GM23338 (cell line): ENCODE data around the gene PCDHGA7. TPM values are rescaled to one million over a fixed set of nuclear protein-coding genes. Genes with fewer than 3 reads are reported as not detected.

Source experiments
- ATAC-seq: fragments of 200-7000 bp; cut with Tn5 transposase; 3 replicates; pipeline ENCODE4 v1.9.1; 2020
- DNase-seq: peaks from one replicate; pipeline ENCODE4 v3.0.0-alpha.2; 2015; ENCODE audit warnings: low spot score
- H2AFZ ChIP-seq: fragments of 200-600 bp; sonication (generic); 2 replicates; pipeline ENCODE4 v1.8.0; 2016; ENCODE audit warnings: antibody characterized with exemption, mild to moderate bottlenecking, moderate library complexity
- H3F3A ChIP-seq: fragments of 200-600 bp; sonication (generic); replicated peaks from 2 replicates; pipeline ENCODE4 v1.8.0; 2017; ENCODE audit warnings: antibody characterized with exemption, mixed run types, low read depth
- H3K27ac ChIP-seq: fragments of 200-600 bp; sonication (generic); 2 replicates; pipeline ENCODE4 v1.6.1; 2016; ENCODE audit warnings: low read depth
- H3K27me3 ChIP-seq: fragments of 200-600 bp; sonication (generic); 2 replicates; pipeline ENCODE4 v1.8.0; 2016; ENCODE audit warnings: mild to moderate bottlenecking, mixed run types, moderate library complexity; ENCODE audit not compliant: insufficient read depth
- H3K36me3 ChIP-seq: fragments of 200-600 bp; sonication (generic); 2 replicates; pipeline ENCODE4 v1.8.0; 2016; ENCODE audit warnings: mild to moderate bottlenecking; ENCODE audit not compliant: insufficient read depth
- H3K4me1 ChIP-seq: fragments of 200-600 bp; sonication (generic); 2 replicates; pipeline ENCODE4 v1.8.0; 2016; ENCODE audit warnings: mild to moderate bottlenecking, moderate library complexity; ENCODE audit not compliant: insufficient read depth
- H3K4me2 ChIP-seq: fragments of 200-600 bp; sonication (generic); 2 replicates; pipeline ENCODE4 v1.7.1; 2017; ENCODE audit warnings: mixed run types
- H3K4me3 ChIP-seq: fragments of 200-600 bp; sonication (generic); 2 replicates; pipeline ENCODE4 v1.6.1; 2016; ENCODE audit warnings: mixed run types
- H3K79me2 ChIP-seq: fragments of 200-600 bp; sonication (generic); replicated peaks from 2 replicates; pipeline ENCODE4 v1.8.0; 2017; ENCODE audit warnings: mild to moderate bottlenecking; ENCODE audit not compliant: insufficient read depth
- H3K9me2 ChIP-seq: fragments of 200-600 bp; sonication (generic); 2 replicates; pipeline ENCODE4 v1.8.0; 2017; ENCODE audit not compliant: insufficient read depth
- H4K20me1 ChIP-seq: fragments of 200-600 bp; sonication (generic); replicated peaks from 2 replicates; pipeline ENCODE4 v1.8.0; 2017; ENCODE audit warnings: mild to moderate bottlenecking; ENCODE audit not compliant: insufficient read depth
- H3K27ac Mint-ChIP-seq: 2 replicates; pipeline ENCODE4 v1.8.0; 2020; ENCODE audit warnings: inconsistent platforms, mild to moderate bottlenecking, moderate library complexity, mixed read lengths
- H3K27me3 Mint-ChIP-seq: 3 replicates; pipeline ENCODE4 v1.8.0; 2022; ENCODE audit warnings: low read depth, mild to moderate bottlenecking, moderate library complexity, mixed read lengths, inconsistent platforms; ENCODE audit not compliant: insufficient read depth, poor library complexity
- H3K36me3 Mint-ChIP-seq: 3 replicates; pipeline ENCODE4 v1.8.0; 2021; ENCODE audit warnings: low read depth, mild to moderate bottlenecking, inconsistent platforms, moderate library complexity, mixed read lengths
- H3K4me1 Mint-ChIP-seq: 3 replicates; pipeline ENCODE4 v1.8.0; 2020; ENCODE audit warnings: mild to moderate bottlenecking, inconsistent platforms, mixed read lengths
- H3K4me3 Mint-ChIP-seq: 3 replicates; pipeline ENCODE4 v1.8.0; 2021; ENCODE audit warnings: moderate library complexity, mild to moderate bottlenecking, inconsistent platforms, mixed read lengths
- H3K9me3 Mint-ChIP-seq: 3 replicates; pipeline ENCODE4 v1.8.0; 2020; ENCODE audit warnings: moderate library complexity, mild to moderate bottlenecking, inconsistent platforms, mixed read lengths
- CREB1 ChIP-seq: fragments of 250-450 bp; sonication (Bioruptor Pico); IDR thresholded peaks from 2 replicates; pipeline ENCODE4 v1.5.0; 2020; ENCODE audit warnings: low read depth, mild to moderate bottlenecking, moderate library complexity
- ETS1 ChIP-seq: IDR thresholded peaks from 2 replicates; pipeline ENCODE4 v1.6.1; 2016; ENCODE audit warnings: antibody characterized with exemption
- EZH2 ChIP-seq: fragments of 200-600 bp; sonication (generic); IDR thresholded peaks from one replicate; pipeline ENCODE4 v1.8.0; 2017; ENCODE audit warnings: antibody characterized with exemption, mild to moderate bottlenecking, low read depth; ENCODE audit not compliant: unreplicated experiment
- EZH2phosphoT487 ChIP-seq: fragments of 200-600 bp; sonication (generic); IDR thresholded peaks from one replicate; pipeline ENCODE4 v1.8.1; 2018; ENCODE audit warnings: antibody characterized with exemption; ENCODE audit not compliant: unreplicated experiment
- JUNB ChIP-seq: IDR thresholded peaks from one replicate; pipeline ENCODE4 v1.6.1; 2016; ENCODE audit warnings: antibody characterized with exemption; ENCODE audit not compliant: unreplicated experiment
- NANOG ChIP-seq: IDR thresholded peaks from 2 replicates; pipeline ENCODE4 v1.6.1; 2016; ENCODE audit warnings: antibody characterized with exemption, borderline replicate concordance
- POLR2AphosphoS5 ChIP-seq: IDR thresholded peaks from 2 replicates; pipeline ENCODE4 v1.6.1; 2016; ENCODE audit warnings: antibody characterized with exemption, low read depth
- STAT1 ChIP-seq: IDR thresholded peaks from one replicate; pipeline ENCODE4 v1.6.1; 2016; ENCODE audit warnings: antibody characterized with exemption; ENCODE audit not compliant: unreplicated experiment
- ZNF114 ChIP-seq: fragments of 250-450 bp; sonication (Bioruptor Pico); IDR thresholded peaks from 2 replicates; pipeline ENCODE4 v1.5.0; 2020; ENCODE audit warnings: mild to moderate bottlenecking, moderate library complexity
- ZNF331 ChIP-seq: fragments of 250-450 bp; sonication (Bioruptor Pico); IDR thresholded peaks from 2 replicates; pipeline ENCODE4 v1.5.0; 2020; ENCODE audit warnings: low read depth, mild to moderate bottlenecking, moderate library complexity
- polyA plus RNA-seq: library from polyadenylated mRNA; unstranded; fragments of >200 nt; fragmentation: Nextera tagmentation; extraction: Ambion mirVana; gene quantifications from 2 replicates; pipeline ENCODE4 v1.2.1, GENCODE V29; 2016
- total RNA-seq: library from RNA; depleted of rRNA; stranded (reverse); fragments of >200 nt; shearing (Covaris generic); gene quantifications from 2 replicates; pipeline ENCODE4 v1.2.3, GENCODE V29; 2014
- TF ChIP-seq, protein P1 (sequence below): fragments of 250-450 bp; sonication (Bioruptor Pico); IDR thresholded peaks from 2 replicates; pipeline ENCODE4 v1.5.0; 2020; ENCODE audit warnings: mild to moderate bottlenecking, moderate library complexity
- TF ChIP-seq, protein P2 (sequence below), 2 experiments: fragments of 200-600 bp in 1 of 2; sonication (generic) in 1 of 2; conservative IDR thresholded peaks; 2 replicates each; pipeline versions ENCODE4 v1.5.1 to v1.6.1; 2016 to 2017; ENCODE audit warnings: antibody characterized with exemption in 2 of 2, low read depth in 2 of 2, mild to moderate bottlenecking in 2 of 2, moderate library complexity in 1 of 2
- TF ChIP-seq, protein P3 (sequence below): IDR thresholded peaks from one replicate; pipeline ENCODE4 v1.6.1; 2018; ENCODE audit warnings: antibody characterized with exemption; ENCODE audit not compliant: unreplicated experiment

Gene PCDHGA7
- total and polyA plus RNA-seq, 2 experiments from 2014 or later, result 0.44 to 4.4 TPM

DNA sequence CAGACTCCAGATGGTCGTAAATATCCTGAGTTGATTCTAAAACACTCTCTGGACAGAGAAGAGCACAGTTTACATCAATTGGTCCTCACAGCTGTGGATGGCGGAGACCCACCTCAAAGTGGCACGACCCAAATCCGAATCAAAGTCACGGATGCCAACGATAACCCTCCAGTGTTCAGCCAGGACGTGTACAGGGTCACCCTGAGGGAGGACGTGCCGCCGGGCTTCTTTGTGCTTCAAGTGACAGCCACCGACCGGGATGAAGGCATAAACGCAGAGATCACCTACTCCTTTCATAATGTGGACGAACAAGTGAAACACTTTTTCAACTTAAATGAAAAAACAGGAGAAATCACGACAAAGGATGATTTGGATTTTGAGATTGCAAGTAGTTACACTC lies 21.9 kb upstream of the PCDHGA7 start:
- H3K36me3 Mint-ChIP-seq, result peaks cover 73% of the 10 kb centered on the region
- Histone ChIP-seq H3K4me3 (no peak overlapping the region), H3K36me3 (peaks cover 4% of the 10 kb centered on the region; the same call in 1 of the 2 replicates), H3K4me2 (no peak overlapping the region), H2AFZ (no peak overlapping the region), H3K79me2 (no peaks in the 10 kb centered on the region), H3K4me1 (peaks cover 17% of the 10 kb centered on the region; the same call in 1 of the 2 replicates), H3K27me3 (no peaks in the 10 kb centered on the region), H3K27ac (no peak overlapping the region), H4K20me1 (no peaks in the 10 kb centered on the region), H3F3A (0 out of 2 replicates have a peak, but pooled peaks cover 3% of the 10 kb centered on the region), H3K9me2 (no peaks in the 10 kb centered on the region)
- TF ChIP-seq NANOG, result no peak
- TF ChIP-seq JUNB, result no peak
- TF ChIP-seq ETS1, result no peak
- no peak for TF ChIP-seq ZNF331 (CRISPR knock-in tag)
- no peak for TF ChIP-seq EZH2phosphoT487
- TF ChIP-seq CREB1 (CRISPR knock-in tag), result no peak
- TF ChIP-seq ZNF114 (CRISPR knock-in tag), result no peak
- TF ChIP-seq, protein P1, sequence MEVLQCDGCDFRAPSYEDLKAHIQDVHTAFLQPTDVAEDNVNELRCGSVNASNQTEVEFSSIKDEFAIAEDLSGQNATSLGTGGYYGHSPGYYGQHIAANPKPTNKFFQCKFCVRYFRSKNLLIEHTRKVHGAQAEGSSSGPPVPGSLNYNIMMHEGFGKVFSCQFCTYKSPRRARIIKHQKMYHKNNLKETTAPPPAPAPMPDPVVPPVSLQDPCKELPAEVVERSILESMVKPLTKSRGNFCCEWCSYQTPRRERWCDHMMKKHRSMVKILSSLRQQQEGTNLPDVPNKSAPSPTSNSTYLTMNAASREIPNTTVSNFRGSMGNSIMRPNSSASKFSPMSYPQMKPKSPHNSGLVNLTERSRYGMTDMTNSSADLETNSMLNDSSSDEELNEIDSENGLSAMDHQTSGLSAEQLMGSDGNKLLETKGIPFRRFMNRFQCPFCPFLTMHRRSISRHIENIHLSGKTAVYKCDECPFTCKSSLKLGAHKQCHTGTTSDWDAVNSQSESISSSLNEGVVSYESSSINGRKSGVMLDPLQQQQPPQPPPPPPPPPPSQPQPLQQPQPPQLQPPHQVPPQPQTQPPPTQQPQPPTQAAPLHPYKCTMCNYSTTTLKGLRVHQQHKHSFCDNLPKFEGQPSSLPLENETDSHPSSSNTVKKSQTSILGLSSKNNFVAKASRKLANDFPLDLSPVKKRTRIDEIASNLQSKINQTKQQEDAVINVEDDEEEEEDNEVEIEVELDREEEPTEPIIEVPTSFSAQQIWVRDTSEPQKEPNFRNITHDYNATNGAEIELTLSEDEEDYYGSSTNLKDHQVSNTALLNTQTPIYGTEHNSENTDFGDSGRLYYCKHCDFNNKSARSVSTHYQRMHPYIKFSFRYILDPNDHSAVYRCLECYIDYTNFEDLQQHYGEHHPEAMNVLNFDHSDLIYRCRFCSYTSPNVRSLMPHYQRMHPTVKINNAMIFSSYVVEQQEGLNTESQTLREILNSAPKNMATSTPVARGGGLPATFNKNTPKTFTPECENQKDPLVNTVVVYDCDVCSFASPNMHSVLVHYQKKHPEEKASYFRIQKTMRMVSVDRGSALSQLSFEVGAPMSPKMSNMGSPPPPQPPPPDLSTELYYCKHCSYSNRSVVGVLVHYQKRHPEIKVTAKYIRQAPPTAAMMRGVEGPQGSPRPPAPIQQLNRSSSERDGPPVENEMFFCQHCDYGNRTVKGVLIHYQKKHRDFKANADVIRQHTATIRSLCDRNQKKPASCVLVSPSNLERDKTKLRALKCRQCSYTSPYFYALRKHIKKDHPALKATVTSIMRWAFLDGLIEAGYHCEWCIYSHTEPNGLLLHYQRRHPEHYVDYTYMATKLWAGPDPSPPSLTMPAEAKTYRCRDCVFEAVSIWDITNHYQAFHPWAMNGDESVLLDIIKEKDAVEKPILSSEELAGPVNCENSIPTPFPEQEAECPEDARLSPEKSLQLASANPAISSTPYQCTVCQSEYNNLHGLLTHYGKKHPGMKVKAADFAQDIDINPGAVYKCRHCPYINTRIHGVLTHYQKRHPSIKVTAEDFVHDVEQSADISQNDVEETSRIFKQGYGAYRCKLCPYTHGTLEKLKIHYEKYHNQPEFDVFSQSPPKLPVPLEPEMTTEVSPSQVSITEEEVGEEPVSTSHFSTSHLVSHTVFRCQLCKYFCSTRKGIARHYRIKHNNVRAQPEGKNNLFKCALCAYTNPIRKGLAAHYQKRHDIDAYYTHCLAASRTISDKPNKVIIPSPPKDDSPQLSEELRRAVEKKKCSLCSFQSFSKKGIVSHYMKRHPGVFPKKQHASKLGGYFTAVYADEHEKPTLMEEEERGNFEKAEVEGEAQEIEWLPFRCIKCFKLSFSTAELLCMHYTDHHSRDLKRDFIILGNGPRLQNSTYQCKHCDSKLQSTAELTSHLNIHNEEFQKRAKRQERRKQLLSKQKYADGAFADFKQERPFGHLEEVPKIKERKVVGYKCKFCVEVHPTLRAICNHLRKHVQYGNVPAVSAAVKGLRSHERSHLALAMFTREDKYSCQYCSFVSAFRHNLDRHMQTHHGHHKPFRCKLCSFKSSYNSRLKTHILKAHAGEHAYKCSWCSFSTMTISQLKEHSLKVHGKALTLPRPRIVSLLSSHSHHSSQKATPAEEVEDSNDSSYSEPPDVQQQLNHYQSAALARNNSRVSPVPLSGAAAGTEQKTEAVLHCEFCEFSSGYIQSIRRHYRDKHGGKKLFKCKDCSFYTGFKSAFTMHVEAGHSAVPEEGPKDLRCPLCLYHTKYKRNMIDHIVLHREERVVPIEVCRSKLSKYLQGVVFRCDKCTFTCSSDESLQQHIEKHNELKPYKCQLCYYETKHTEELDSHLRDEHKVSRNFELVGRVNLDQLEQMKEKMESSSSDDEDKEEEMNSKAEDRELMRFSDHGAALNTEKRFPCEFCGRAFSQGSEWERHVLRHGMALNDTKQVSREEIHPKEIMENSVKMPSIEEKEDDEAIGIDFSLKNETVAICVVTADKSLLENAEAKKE (CRISPR knock-in tag), result no peak
- TF ChIP-seq, protein P2, sequence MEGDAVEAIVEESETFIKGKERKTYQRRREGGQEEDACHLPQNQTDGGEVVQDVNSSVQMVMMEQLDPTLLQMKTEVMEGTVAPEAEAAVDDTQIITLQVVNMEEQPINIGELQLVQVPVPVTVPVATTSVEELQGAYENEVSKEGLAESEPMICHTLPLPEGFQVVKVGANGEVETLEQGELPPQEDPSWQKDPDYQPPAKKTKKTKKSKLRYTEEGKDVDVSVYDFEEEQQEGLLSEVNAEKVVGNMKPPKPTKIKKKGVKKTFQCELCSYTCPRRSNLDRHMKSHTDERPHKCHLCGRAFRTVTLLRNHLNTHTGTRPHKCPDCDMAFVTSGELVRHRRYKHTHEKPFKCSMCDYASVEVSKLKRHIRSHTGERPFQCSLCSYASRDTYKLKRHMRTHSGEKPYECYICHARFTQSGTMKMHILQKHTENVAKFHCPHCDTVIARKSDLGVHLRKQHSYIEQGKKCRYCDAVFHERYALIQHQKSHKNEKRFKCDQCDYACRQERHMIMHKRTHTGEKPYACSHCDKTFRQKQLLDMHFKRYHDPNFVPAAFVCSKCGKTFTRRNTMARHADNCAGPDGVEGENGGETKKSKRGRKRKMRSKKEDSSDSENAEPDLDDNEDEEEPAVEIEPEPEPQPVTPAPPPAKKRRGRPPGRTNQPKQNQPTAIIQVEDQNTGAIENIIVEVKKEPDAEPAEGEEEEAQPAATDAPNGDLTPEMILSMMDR (conservative IDR thresholded peaks at IDR 0.05; ENCODE audit: low read depth in 2 of 2), result no peak
- TF ChIP-seq, protein P3, sequence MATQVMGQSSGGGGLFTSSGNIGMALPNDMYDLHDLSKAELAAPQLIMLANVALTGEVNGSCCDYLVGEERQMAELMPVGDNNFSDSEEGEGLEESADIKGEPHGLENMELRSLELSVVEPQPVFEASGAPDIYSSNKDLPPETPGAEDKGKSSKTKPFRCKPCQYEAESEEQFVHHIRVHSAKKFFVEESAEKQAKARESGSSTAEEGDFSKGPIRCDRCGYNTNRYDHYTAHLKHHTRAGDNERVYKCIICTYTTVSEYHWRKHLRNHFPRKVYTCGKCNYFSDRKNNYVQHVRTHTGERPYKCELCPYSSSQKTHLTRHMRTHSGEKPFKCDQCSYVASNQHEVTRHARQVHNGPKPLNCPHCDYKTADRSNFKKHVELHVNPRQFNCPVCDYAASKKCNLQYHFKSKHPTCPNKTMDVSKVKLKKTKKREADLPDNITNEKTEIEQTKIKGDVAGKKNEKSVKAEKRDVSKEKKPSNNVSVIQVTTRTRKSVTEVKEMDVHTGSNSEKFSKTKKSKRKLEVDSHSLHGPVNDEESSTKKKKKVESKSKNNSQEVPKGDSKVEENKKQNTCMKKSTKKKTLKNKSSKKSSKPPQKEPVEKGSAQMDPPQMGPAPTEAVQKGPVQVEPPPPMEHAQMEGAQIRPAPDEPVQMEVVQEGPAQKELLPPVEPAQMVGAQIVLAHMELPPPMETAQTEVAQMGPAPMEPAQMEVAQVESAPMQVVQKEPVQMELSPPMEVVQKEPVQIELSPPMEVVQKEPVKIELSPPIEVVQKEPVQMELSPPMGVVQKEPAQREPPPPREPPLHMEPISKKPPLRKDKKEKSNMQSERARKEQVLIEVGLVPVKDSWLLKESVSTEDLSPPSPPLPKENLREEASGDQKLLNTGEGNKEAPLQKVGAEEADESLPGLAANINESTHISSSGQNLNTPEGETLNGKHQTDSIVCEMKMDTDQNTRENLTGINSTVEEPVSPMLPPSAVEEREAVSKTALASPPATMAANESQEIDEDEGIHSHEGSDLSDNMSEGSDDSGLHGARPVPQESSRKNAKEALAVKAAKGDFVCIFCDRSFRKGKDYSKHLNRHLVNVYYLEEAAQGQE, result no peak
- no peak for TF ChIP-seq POLR2AphosphoS5
- no peak for TF ChIP-seq EZH2
- TF ChIP-seq STAT1, result no peak
- no peak for DNase-seq
- peaks cover 13% of the 10 kb centered on the region for H3K27me3 Mint-ChIP-seq
- ATAC-seq, result no peak
- no peak overlapping the region for H3K4me3 Mint-ChIP-seq
- H3K4me1 Mint-ChIP-seq, result peaks cover 14% of the 10 kb centered on the region
- H3K27ac Mint-ChIP-seq, result no peak overlapping the region
- peaks cover 73% of the 10 kb centered on the region for H3K9me3 Mint-ChIP-seq
